ENCODE results near the gene MRPL36.

MRPL36 gene

GRCh38 chr5:1781726-1782384 is 17.8 kb downstream of the MRPL36 start:
- TF ChIP-seq ZFX (IDR thresholded peaks at IDR 0.05; ENCODE audit: borderline replicate concordance) (no peak), CTCF (IDR thresholded peaks at IDR 0.05) (no peak)
- no peak overlapping the region for H3K27ac ChIP-seq

GRCh38 chr5:1781107-1781506 is 18.5 kb downstream of the MRPL36 start:
- no peak overlapping the region for H3K27ac ChIP-seq
- TF ChIP-seq ZFX (IDR thresholded peaks at IDR 0.05; ENCODE audit: borderline replicate concordance): no peak
- TF ChIP-seq CTCF (IDR thresholded peaks at IDR 0.05): no peak

GRCh38 chr5:1780614-1780930 is 19.1 kb downstream of the MRPL36 start:
- TF ChIP-seq ZFX (IDR thresholded peaks at IDR 0.05; ENCODE audit: borderline replicate concordance) (no peak), CTCF (IDR thresholded peaks at IDR 0.05) (no peak)
- no peak overlapping the region for H3K27ac ChIP-seq

- no peak overlapping the region for H3K27ac ChIP-seq
- no peak for TF ChIP-seq ZFX (IDR thresholded peaks at IDR 0.05; ENCODE audit: borderline replicate concordance)
- TF ChIP-seq CTCF (IDR thresholded peaks at IDR 0.05): no peak
These were observed 19.6 kb downstream of the MRPL36 start for GRCh38 chr5:1779782-1780613.

GRCh38 chr5:1779021-1779680 is 20.5 kb downstream of the MRPL36 start:
- no peak overlapping the region for H3K27ac ChIP-seq
- TF ChIP-seq CTCF (IDR thresholded peaks at IDR 0.05) (no peak), ZFX (IDR thresholded peaks at IDR 0.05; ENCODE audit: borderline replicate concordance) (no peak)

GRCh38 chr5:1778138-1779020 is 21.3 kb downstream of the MRPL36 start:
- TF ChIP-seq ZFX (IDR thresholded peaks at IDR 0.05; ENCODE audit: borderline replicate concordance): no peak
- TF ChIP-seq CTCF (IDR thresholded peaks at IDR 0.05): no peak
- no peak overlapping the region for H3K27ac ChIP-seq
